Measurements from ENCODE around the gene EFHD1.
"Not testable (repeated sequence)": the region's sequence is repeated elsewhere in the genome, so short reads cannot be mapped to it uniquely, and the experiment has no call there.

EFHD1 gene

GRCh38 chr2:232672588-232672987 is 39.2 kb downstream of the EFHD1 start:
- no peak for DNase-seq (ENCODE audit: low read depth)
- no peak for TF ChIP-seq CTCF (conservative IDR thresholded peaks at IDR 0.05; ENCODE audit: control insufficient read depth, insufficient read depth, low read depth, low read length)
- no peak overlapping the region for H3K4me3 ChIP-seq (ENCODE audit: control insufficient read depth, low read depth, low read length)

DNA sequence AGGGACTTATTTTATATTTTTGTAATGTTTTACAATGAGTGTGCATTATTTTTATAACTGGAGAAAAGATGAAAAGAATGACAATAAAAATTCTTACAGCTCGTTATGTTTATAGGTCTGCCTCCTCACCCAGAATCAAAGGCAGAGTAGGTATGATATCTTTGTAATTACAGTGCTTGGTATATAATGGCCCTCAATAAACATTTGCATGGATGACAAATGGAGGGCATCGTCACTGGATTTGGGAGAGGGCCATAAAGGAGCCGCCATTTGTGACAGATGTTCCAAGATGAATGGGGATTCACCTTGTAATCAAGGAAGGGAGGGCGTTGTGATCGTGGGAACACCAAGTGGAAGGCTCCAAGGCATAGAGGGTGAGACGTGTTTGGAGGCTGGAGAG is 41.1 kb downstream of the EFHD1 start:
- no peak overlapping the region for H3K4me3 ChIP-seq (ENCODE audit: control insufficient read depth, low read depth, low read length)
- TF ChIP-seq CTCF (conservative IDR thresholded peaks at IDR 0.05; ENCODE audit: control insufficient read depth, insufficient read depth, low read depth, low read length), result no peak
- DNase-seq (ENCODE audit: low read depth), result no peak

DNA sequence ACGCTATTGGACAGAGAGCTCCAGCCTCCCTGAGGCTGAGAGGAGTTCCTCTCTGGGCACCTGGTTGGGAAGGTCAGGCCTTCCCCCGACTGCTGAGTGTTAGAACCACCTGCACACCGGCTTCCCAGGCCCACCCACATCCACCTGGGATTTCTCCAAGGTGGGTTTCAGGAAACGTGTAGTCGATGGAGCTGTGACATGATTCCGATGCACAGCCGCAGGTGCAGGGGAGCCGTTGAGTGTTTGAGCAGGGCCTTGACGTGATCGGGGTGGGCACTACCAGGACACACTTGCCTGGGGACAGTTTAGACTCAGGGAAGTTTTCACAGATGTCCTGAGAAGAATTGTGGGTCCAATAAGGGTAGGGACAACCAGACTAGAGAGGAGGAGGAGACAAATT is 42.0 kb downstream of the EFHD1 start:
- TF ChIP-seq CTCF (conservative IDR thresholded peaks at IDR 0.05; ENCODE audit: control insufficient read depth, insufficient read depth, low read depth, low read length), result no peak
- H3K4me3 ChIP-seq (ENCODE audit: control insufficient read depth, low read depth, low read length), result no peak overlapping the region
- no peak for DNase-seq (ENCODE audit: low read depth)

DNA sequence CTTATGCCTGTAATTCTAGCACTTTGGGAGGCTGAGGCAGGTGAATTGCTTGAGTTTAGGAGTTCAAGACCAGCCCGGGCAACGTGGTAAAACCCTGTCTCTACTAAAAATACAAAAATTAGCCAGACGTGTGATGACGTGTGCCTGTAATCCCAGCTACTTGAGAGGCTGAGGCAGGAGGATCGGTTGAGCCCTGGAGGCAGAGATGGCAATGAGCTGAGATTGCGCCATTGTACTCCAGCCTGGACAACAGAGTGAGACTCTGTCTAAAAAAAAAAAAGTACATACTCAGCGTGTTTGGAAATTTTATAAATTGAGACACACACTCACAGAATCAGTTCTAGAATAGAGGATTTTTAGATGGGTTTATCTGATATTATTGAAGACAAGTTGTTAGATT is 46.6 kb downstream of the EFHD1 start:
- no peak overlapping the region for H3K4me3 ChIP-seq (ENCODE audit: control insufficient read depth, low read depth, low read length)
- no peak for TF ChIP-seq CTCF (conservative IDR thresholded peaks at IDR 0.05; ENCODE audit: control insufficient read depth, insufficient read depth, low read depth, low read length)
- DNase-seq (ENCODE audit: low read depth), result no peak

DNA sequence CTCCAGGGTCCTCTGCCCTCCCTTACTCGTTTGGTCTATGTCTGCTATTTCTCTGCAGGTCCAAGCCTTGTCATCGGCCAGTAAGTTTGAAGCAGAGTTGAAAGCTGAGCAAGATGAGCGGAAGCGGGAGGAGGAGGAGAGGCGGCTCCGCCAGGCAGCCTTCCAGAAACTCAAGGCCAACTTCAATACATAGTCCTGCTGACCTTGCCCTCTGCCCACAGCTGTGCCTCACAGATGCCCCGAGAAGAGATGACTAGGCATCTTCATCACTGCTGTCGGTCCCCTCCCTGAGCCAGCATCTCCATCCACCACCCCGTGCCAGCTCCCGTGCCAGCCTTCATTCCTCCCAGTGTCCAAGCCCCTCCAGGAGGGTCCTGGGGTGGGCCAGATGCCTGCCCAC is 48.1 kb downstream of the EFHD1 start:
- no peak for DNase-seq (ENCODE audit: low read depth)
- TF ChIP-seq CTCF (conservative IDR thresholded peaks at IDR 0.05; ENCODE audit: control insufficient read depth, insufficient read depth, low read depth, low read length), result no peak
- no peak overlapping the region for H3K4me3 ChIP-seq (ENCODE audit: control insufficient read depth, low read depth, low read length)

DNA sequence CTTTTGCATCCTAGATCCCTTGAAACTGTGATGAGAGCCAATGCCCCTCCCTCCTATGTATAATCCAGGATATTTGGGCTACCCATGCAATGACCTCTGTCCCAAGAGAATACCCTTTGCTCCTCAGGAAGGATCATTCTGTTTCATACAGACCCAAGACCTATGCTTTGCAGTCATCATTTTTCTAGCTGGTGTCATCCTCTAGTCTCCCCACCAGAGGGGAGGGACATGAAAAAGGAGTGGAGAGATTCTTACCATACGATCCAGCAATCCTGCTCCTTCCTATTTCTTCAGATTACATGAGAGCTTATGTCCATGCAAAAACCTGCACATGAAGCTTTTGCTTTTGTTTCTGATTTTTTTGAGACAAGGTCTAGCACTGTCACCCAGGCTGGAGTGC is 50.0 kb downstream of the EFHD1 start:
- H3K4me3 ChIP-seq (ENCODE audit: control insufficient read depth, low read depth, low read length), result no peak overlapping the region
- no peak for DNase-seq (ENCODE audit: low read depth)
- TF ChIP-seq CTCF (conservative IDR thresholded peaks at IDR 0.05; ENCODE audit: control insufficient read depth, insufficient read depth, low read depth, low read length), result no peak

- not testable (repeated sequence) for H3K4me3 ChIP-seq (ENCODE audit: control insufficient read depth, low read depth, low read length); DNase-seq (ENCODE audit: low read depth)
Measured at GRCh38 chr2:232685391-232685790, 52.0 kb downstream of the EFHD1 start.
